IPS-18a (cell line): ENCODE data around the gene STKLD1.

Experiments
- H3K27ac ChIP-seq: one replicate; pipeline ENCODE4 v1.5.1; 2013; ENCODE audit warnings: low read length
- H3K27me3 ChIP-seq: one replicate; pipeline ENCODE4 v1.6.1; 2013; ENCODE audit warnings: mild to moderate bottlenecking, low read length; ENCODE audit not compliant: control insufficient read depth, insufficient read depth
- H3K36me3 ChIP-seq: one replicate; pipeline ENCODE4 v1.6.1; 2013; ENCODE audit warnings: low read depth, low read length; ENCODE audit not compliant: control insufficient read depth
- H3K4me1 ChIP-seq: one replicate; pipeline ENCODE4 v1.6.1; 2013; ENCODE audit warnings: low read depth, low read length; ENCODE audit not compliant: control insufficient read depth
- H3K4me3 ChIP-seq: one replicate; pipeline ENCODE4 v1.5.1; 2013; ENCODE audit warnings: low read length
- H3K9ac ChIP-seq: one replicate; pipeline ENCODE4 v1.6.1; 2013; ENCODE audit warnings: mild to moderate bottlenecking, low read length, moderate library complexity
- H3K9me3 ChIP-seq: one replicate; pipeline ENCODE4 v1.6.1; 2013; ENCODE audit warnings: low read depth, low read length; ENCODE audit not compliant: control insufficient read depth

STKLD1 gene

DNA sequence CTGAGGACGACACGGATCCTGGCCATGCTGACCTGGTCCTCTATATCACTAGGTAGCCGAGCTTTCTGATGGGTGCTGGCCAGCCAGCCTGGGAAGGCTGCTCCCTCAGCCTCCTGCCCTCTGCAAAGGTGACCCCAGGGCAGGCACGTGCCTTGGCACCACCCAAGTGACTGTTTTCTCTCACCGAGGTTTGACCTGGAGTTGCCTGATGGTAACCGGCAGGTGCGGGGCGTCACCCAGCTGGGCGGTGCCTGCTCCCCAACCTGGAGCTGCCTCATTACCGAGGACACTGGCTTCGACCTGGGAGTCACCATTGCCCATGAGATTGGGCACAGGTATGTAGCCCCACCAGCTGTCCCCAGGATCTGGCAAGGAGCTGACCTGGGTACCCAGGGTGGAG, 49.8 kb downstream of the STKLD1 start:
- Histone ChIP-seq H3K27ac (no peak overlapping the region), H3K9ac (no peak overlapping the region), H3K36me3 (no peaks in the 10 kb centered on the region), H3K9me3 (no peaks in the 10 kb centered on the region), H3K4me3 (no peak overlapping the region), H3K4me1 (peaks cover 6% of the 10 kb centered on the region), H3K27me3 (peaks cover 19% of the 10 kb centered on the region)

DNA sequence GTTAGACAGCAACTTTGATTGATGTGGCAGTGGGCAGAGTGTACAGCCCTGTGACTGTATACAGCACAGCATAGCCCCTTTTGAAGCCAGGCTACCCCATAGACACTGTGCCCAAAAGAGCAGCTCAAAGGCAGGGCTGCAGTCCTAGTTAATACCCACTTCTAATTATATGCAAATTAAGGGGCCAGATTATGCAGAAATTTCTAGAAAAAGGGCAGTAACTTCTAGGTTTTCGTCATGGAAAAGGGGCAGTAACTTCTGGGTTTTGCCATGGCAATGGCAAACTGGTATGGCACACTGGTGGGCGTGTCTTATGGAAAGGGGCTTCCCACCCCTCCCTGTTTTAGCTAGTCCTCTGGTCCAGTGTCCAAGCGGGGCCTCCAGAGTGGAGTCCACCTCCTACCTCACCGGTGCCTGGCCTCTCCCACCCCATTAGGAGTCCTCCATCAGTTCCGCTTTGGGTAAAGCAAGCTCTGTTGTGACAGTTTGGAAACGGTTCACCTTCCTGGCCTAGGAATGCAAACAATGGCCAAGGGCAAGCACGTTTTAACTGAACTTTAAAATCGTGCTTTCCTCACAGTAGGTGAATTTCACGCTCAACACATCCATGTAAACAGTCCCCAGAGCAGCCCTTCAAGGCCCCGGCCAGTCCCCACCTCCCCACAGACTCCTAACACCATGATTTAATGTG, 51.6 kb downstream of the STKLD1 start:
- no peaks in the 10 kb centered on the region for H3K36me3 ChIP-seq
- H3K4me1 ChIP-seq, result peaks cover 6% of the 10 kb centered on the region
- H3K9ac ChIP-seq, result peak overlapping the region; percentile 41
- H3K27ac ChIP-seq, result no peak overlapping the region
- H3K9me3 ChIP-seq, result no peaks in the 10 kb centered on the region
- peaks cover 19% of the 10 kb centered on the region for H3K27me3 ChIP-seq
- H3K4me3 ChIP-seq, result peak overlapping the region; percentile 67

DNA sequence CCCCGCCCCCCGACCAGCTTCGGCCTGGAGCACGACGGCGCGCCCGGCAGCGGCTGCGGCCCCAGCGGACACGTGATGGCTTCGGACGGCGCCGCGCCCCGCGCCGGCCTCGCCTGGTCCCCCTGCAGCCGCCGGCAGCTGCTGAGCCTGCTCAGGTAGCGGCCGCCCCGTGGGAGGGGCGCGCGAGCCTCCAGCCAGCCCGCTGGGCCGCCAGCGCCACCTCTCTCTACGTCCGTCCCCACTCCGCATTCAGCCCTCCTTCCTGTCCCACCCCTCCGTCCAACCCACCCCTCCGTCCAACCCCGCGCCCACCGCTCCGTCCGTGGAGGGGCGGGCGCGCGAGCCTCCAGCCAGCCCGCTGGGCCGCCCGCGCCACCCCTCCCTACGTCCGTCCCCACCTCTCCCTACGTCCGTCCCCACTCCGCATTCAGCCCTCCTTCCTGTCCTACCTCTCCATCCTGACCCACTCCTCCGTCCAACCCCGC, 52.5 kb downstream of the STKLD1 start:
- Histone ChIP-seq H3K9me3 (no peaks in the 10 kb centered on the region), H3K27ac (no peak overlapping the region), H3K4me1 (peaks cover 6% of the 10 kb centered on the region), H3K27me3 (peaks cover 19% of the 10 kb centered on the region), H3K9ac (no peak overlapping the region), H3K4me3 (peak overlapping the region; percentile 56), H3K36me3 (no peaks in the 10 kb centered on the region)

DNA sequence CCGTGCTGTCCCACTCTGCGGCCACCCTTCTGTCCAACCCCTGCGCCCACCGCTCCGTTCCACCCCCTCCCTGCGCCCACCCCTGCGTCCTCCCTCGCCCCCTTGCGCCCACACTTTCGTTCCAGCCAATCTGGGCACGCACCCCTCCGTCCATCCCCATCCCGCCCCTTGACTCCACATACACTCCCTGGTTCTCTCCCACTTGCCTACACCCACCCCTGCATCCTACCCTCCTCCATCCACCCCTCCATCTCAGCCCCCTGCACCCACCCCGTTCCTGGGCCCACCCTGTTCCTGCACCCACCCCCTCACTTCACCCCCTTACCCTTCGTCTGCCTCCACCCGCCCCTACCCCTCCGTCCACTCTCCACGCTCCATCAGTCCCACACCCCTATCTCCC, 53.0 kb downstream of the STKLD1 start:
- H3K4me3 ChIP-seq, result peak overlapping the region; percentile 56
- H3K36me3 ChIP-seq, result no peaks in the 10 kb centered on the region
- peaks cover 19% of the 10 kb centered on the region for H3K27me3 ChIP-seq
- H3K9me3 ChIP-seq, result no peaks in the 10 kb centered on the region
- H3K9ac ChIP-seq, result no peak overlapping the region
- no peak overlapping the region for H3K27ac ChIP-seq
- peaks cover 6% of the 10 kb centered on the region for H3K4me1 ChIP-seq

DNA sequence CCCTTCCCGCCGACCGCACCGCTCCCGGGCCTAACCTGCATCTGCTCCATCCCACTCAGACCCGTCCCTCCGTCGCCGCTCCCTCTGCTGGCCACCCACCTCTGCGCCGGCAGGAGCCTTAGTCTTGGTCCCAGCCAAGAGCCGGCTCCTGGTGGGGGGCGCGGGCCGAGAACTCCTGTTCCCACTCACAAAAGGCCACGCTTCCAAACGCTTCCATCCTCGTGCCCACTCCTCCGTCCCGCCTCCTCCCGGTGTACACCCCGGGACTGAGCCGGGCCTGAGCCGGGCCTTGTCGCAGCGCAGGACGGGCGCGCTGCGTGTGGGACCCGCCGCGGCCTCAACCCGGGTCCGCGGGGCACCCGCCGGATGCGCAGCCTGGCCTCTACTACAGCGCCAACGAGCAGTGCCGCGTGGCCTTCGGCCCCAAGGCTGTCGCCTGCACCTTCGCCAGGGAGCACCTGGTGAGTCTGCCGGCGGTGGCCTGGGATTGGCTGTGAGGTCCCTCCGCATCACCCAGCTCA, 53.5 kb downstream of the STKLD1 start:
- peaks cover 6% of the 10 kb centered on the region for H3K4me1 ChIP-seq
- no peak overlapping the region for H3K27ac ChIP-seq
- H3K9me3 ChIP-seq, result no peaks in the 10 kb centered on the region
- H3K36me3 ChIP-seq, result no peaks in the 10 kb centered on the region
- H3K27me3 ChIP-seq, result peaks cover 19% of the 10 kb centered on the region
- H3K9ac ChIP-seq, result peak overlapping the region; percentile 32
- peak overlapping the region; percentile 56 for H3K4me3 ChIP-seq

DNA sequence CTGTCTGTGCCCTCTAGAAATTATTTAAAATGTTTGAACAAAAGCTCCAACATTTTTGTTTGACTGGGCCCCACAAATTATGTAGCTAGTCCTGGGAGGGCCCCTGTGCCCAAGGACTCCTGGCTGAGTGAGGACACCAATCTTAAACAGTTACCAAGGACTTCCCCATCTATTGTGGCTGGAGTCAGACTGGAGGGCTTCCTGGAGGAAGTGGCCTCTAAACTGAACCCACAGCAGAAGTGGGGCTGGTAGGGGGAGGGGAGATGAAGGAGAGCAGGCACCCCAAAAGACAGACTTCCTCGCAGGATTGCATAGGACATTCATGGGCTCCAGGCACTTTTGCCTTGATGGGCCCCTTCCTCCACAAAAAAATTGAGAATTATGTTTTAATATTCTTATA, 54.1 kb downstream of the STKLD1 start:
- Histone ChIP-seq H3K4me1 (peaks cover 6% of the 10 kb centered on the region), H3K27me3 (peaks cover 19% of the 10 kb centered on the region), H3K4me3 (peak overlapping the region; percentile 56)

DNA sequence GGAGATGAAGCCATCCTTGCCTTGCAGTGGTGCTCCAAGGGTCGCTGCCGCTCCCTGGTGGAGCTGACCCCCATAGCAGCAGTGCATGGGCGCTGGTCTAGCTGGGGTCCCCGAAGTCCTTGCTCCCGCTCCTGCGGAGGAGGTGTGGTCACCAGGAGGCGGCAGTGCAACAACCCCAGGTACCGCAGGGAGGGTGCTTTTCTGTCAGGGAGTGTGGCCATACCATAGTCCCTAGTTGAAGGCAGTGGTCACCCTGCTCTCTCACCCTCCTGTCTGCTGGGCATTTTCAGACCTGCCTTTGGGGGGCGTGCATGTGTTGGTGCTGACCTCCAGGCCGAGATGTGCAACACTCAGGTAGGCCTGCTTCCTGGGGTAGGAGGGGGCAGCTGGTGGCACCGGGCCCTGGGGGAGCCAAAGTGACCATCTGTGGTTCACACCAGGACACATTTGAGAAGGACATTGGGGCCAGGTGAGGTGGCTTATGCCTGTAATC, 57.2 kb downstream of the STKLD1 start:
- no peaks in the 10 kb centered on the region for H3K9me3 ChIP-seq
- peaks cover 10% of the 10 kb centered on the region for H3K27me3 ChIP-seq
- H3K36me3 ChIP-seq, result no peaks in the 10 kb centered on the region
- no peaks in the 10 kb centered on the region for H3K4me1 ChIP-seq
- no peak overlapping the region for H3K9ac ChIP-seq
- no peak overlapping the region for H3K4me3 ChIP-seq
- H3K27ac ChIP-seq, result no peak overlapping the region

More for the DNA sequence above, 54.1 kb downstream of the STKLD1 start:
- no peaks in the 10 kb centered on the region for H3K36me3 ChIP-seq
- no peak overlapping the region for H3K27ac ChIP-seq
- no peaks in the 10 kb centered on the region for H3K9me3 ChIP-seq
- no peak overlapping the region for H3K9ac ChIP-seq

DNA sequence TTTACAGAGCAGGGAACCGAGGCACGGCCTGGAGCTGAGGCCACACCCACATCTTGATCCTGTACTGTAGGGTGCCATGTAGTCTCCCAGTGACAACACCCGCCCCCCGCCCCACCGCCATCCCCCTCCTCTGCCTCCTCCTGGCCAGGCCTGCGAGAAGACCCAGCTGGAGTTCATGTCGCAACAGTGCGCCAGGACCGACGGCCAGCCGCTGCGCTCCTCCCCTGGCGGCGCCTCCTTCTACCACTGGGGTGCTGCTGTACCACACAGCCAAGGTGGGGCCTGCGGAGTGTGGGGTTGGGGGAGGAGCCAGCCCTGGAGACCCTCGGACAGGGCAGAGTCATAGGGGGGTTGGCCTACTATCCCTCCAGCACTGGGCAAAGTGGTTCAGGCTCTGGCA, 60.5 kb downstream of the STKLD1 start:
- H3K4me3 ChIP-seq, result no peak overlapping the region
- H3K9ac ChIP-seq, result no peak overlapping the region
- H3K36me3 ChIP-seq, result no peaks in the 10 kb centered on the region
- no peak overlapping the region for H3K27ac ChIP-seq
- no peaks in the 10 kb centered on the region for H3K9me3 ChIP-seq
- H3K27me3 ChIP-seq, result no peaks in the 10 kb centered on the region
- no peaks in the 10 kb centered on the region for H3K4me1 ChIP-seq

DNA sequence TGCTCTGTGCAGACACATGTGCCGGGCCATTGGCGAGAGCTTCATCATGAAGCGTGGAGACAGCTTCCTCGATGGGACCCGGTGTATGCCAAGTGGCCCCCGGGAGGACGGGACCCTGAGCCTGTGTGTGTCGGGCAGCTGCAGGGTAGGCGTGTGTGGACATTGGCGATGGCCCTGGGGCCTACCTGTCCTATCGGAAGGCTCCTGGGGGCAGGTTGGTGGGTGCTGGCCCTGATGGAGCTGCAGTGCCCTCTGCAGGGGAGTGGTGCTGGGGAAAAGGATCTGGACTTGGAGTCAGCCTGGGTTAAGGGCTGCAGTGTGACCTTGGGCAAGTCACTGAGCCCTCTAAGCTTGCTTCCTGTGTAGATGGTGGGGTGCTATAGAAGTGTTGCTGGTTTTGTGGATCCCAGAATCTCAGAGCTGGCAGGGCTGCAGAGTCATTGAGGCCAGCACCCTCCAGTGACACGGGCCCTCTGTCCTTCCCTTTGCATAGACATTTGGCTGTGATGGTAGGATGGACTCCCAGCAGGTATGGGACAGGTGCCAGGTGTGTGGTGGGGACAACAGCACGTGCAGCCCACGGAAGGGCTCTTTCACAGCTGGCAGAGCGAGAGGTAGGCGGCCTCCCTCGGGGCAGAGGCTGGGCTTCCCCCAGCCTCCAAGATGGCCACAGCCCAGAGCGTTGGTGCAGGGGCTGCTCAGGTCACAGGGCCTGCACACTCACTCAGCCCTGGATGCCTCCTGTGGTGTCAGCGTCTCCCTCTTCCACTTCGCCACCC, 61.8 kb downstream of the STKLD1 start:
- H3K27ac ChIP-seq, result no peak overlapping the region
- no peak overlapping the region for H3K9ac ChIP-seq
- H3K4me1 ChIP-seq, result no peaks in the 10 kb centered on the region
- no peaks in the 10 kb centered on the region for H3K36me3 ChIP-seq
- H3K4me3 ChIP-seq, result no peak overlapping the region
- no peaks in the 10 kb centered on the region for H3K27me3 ChIP-seq
- H3K9me3 ChIP-seq, result no peaks in the 10 kb centered on the region

DNA sequence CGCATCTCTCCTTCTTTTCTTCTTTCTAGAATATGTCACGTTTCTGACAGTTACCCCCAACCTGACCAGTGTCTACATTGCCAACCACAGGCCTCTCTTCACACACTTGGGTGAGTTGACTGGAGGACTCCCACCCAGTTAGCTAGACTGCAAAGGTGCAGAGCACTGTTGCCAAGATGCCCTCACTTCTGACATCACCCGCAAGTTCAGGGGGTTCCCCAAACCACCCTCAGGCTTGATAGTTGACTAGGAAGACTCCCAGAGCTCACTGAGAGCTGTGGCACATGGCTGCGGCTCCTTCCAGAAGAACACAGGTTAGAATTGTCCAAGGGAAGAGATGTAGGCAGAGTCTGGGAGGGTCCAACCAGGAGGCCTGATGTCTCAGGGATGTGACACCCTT, 63.2 kb downstream of the STKLD1 start:
- Histone ChIP-seq H3K36me3 (no peaks in the 10 kb centered on the region), H3K27me3 (no peaks in the 10 kb centered on the region)

DNA sequence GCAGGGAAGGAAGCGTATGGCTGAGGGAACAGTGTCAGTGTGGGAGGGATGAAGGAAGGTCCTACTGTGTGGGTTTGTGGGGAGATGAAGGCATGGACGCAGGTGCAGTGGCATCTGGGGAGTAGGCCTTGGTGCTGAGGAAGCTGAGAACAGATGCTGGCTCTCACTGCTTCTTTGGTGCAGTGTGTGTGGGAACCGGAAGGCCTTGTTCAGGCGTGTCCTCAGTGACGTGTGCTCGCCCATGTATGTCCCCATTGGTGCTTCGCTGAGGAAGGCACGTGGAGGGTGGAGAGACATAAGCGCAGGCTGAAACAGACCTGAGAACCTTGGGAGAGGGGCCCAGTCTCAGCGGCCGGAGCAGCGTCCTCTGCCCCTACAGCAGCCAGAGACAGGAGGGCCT, 64.7 kb downstream of the STKLD1 start:
- Histone ChIP-seq H3K36me3 (no peaks in the 10 kb centered on the region), H3K27ac (no peak overlapping the region), H3K4me3 (no peak overlapping the region), H3K4me1 (no peaks in the 10 kb centered on the region), H3K9ac (no peak overlapping the region), H3K9me3 (no peaks in the 10 kb centered on the region), H3K27me3 (no peaks in the 10 kb centered on the region)

More for the DNA sequence above, 63.2 kb downstream of the STKLD1 start:
- Histone ChIP-seq H3K9me3 (no peaks in the 10 kb centered on the region), H3K27ac (no peak overlapping the region), H3K9ac (no peak overlapping the region), H3K4me3 (no peak overlapping the region), H3K4me1 (no peaks in the 10 kb centered on the region)
